ENCODE measurements around the gene NELFB. TPM values are rescaled to one million over a fixed set of nuclear protein-coding genes. Genes with fewer than 3 reads are reported as not detected.

The NELFB gene
- total RNA-seq, 4 donors from 2014 or later: 26.1 to 41.4 (median 35.2) TPM

- Histone ChIP-seq H3K27me3 (peaks cover 0 to 6% (median 0%) of the 10 kb centered on the region in 4 donors), H3K36me3 (peaks cover 3 to 10% (median 8%) of the 10 kb centered on the region in 3 donors), H3K27ac (no peak overlapping the region), H3K9me3 (no peaks in the 10 kb centered on the region), H3K4me1 (peaks cover 17 to 39% (median 17%) of the 10 kb centered on the region in 3 donors), H3K4me3 (no peak overlapping the region)
- TF ChIP-seq POLR2A (IDR thresholded peaks at IDR 0.05) (no peak), CTCF (IDR thresholded peaks at IDR 0.05) (no peak)
- intact Hi-C loops (cut with DNase I): no loop called here
- no peak for DNase-seq
- 83% methylated on average over 2 of the region's 6 CpGs; no CpG with 5 or more reads in 1 of the 2 donors for WGBS, 2 donors
These were observed 7.3 kb upstream of the NELFB start for GRCh38 chr9:137247916-137248175.

DNA sequence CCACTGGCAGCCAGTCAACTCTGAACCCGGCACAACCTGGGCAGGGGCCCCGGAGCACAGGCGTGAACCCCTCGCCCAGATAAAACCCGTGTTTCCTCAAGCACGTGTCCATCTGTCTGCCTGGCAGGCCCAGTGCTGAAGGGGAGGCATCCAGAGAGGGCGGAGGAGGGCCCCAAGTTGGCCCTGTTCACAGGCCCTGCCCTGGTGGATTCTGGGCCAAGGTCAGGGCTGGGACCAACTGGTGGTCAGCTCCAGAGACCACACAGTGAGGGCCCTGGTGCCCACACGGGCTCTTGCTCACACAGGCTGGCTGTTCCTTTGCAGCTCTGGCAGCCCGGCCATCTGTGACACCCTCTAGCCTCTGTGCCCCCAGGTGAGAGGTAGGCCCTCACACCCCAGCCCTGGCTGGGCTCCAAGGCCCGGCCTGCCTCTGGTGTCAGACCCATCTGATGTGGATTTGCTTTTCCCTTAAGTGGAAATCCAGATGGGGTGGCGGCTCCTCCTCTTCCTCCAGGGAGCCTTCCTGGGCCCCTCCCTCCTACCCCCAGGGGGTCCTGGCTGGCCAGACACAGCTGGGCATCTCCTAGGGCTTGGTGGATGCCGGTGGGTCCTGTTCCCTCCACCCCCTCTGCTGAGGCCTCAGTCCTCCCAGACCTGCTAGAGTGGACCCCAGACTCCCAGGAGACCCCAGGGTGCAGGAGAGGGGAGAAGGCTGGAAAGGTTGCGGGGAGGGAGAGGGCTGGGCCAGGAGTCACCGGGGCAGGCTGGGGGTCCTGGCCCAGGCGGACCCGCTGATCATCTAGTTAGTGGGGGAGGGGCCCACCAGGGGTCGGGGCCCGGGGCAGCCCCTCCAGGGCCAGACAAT lies 4.6 kb upstream of the NELFB start:
- Histone ChIP-seq H3K27me3 (peaks cover 0 to 6% (median 0%) of the 10 kb centered on the region in 4 donors), H3K4me1 (peaks cover 6 to 29% (median 10%) of the 10 kb centered on the region in 3 donors), H3K36me3 (no peaks in the 10 kb centered on the region), H3K27ac (no peak overlapping the region), H3K4me3 (no peak overlapping the region), H3K9me3 (no peaks in the 10 kb centered on the region)
- no peak for DNase-seq
- no peak for TF ChIP-seq CTCF (IDR thresholded peaks at IDR 0.05)
- no peak for TF ChIP-seq POLR2A (IDR thresholded peaks at IDR 0.05)
- intact Hi-C loops (cut with DNase I): no loop called here
- 83% methylated on average over 7 of the region's 18 CpGs; no CpG with 5 or more reads in 1 of the 2 donors for WGBS, 2 donors

GRCh38 chr9:137251194-137251461 lies 4.0 kb upstream of the NELFB start, which contains the start of gene STPG3:
TSS of gene STPG3 (plus strand) at chr9:137251286. CDS start at chr9:137251287, 1 bp downstream.
- peaks cover 0 to under 1% (median 0%) of the 10 kb centered on the region in 3 donors for H3K36me3 ChIP-seq
- TF ChIP-seq CTCF (IDR thresholded peaks at IDR 0.05) (no peak), POLR2A (IDR thresholded peaks at IDR 0.05) (no peak)
- intact Hi-C loops (cut with DNase I): no loop called here
- no peak for DNase-seq
- peaks cover 0 to 6% (median 0%) of the 10 kb centered on the region in 4 donors for H3K27me3 ChIP-seq
- no peaks in the 10 kb centered on the region for H3K9me3 ChIP-seq
- no peak within 1 kb of the TSS for H3K4me3 ChIP-seq
- 47% methylated on average over 3 of the region's 4 CpGs; no CpG with 5 or more reads in 1 of the 2 donors for WGBS, 2 donors
- H3K27ac ChIP-seq: no peak within 1 kb of the TSS
- H3K4me1 ChIP-seq: peaks cover 9 to 29% (median 15%) of the 10 kb centered on the region in 3 donors

GRCh38 chr9:137251490-137252268 lies 3.4 kb upstream of the NELFB start:
- Histone ChIP-seq H3K36me3 (peaks cover under 1 to 6% (median 2%) of the 10 kb centered on the region in 3 donors), H3K4me1 (peaks cover 15 to 34% (median 20%) of the 10 kb centered on the region in 3 donors), H3K27ac (no peak overlapping the region), H3K9me3 (no peaks in the 10 kb centered on the region), H3K4me3 (no peak overlapping the region), H3K27me3 (peaks cover 0 to 6% (median 0%) of the 10 kb centered on the region in 4 donors)
- TF ChIP-seq CTCF (IDR thresholded peaks at IDR 0.05): no peak
- TF ChIP-seq POLR2A (IDR thresholded peaks at IDR 0.05): no peak
- WGBS, 2 donors: 82 to 83% methylated on average over 6 to 9 of the region's 22 CpGs
- no peak for DNase-seq
- intact Hi-C loops (cut with DNase I): no loop called here
